Measurements from ENCODE around the gene NF1.

GRCh38 chr17:31415004-31415454 is 320.3 kb downstream of the NF1 start:
- TF ChIP-seq POLR2AphosphoS5 (IDR thresholded peaks at IDR 0.05; ENCODE audit: low read depth, low read length) (no peak), TAF1 (IDR thresholded peaks at IDR 0.05; ENCODE audit: borderline replicate concordance, insufficient read depth, low read length) (no peak), SIN3A (IDR thresholded peaks at IDR 0.05; ENCODE audit: borderline replicate concordance, insufficient read depth, low read length) (no peak)
- TF ChIP-seq, protein P1, sequence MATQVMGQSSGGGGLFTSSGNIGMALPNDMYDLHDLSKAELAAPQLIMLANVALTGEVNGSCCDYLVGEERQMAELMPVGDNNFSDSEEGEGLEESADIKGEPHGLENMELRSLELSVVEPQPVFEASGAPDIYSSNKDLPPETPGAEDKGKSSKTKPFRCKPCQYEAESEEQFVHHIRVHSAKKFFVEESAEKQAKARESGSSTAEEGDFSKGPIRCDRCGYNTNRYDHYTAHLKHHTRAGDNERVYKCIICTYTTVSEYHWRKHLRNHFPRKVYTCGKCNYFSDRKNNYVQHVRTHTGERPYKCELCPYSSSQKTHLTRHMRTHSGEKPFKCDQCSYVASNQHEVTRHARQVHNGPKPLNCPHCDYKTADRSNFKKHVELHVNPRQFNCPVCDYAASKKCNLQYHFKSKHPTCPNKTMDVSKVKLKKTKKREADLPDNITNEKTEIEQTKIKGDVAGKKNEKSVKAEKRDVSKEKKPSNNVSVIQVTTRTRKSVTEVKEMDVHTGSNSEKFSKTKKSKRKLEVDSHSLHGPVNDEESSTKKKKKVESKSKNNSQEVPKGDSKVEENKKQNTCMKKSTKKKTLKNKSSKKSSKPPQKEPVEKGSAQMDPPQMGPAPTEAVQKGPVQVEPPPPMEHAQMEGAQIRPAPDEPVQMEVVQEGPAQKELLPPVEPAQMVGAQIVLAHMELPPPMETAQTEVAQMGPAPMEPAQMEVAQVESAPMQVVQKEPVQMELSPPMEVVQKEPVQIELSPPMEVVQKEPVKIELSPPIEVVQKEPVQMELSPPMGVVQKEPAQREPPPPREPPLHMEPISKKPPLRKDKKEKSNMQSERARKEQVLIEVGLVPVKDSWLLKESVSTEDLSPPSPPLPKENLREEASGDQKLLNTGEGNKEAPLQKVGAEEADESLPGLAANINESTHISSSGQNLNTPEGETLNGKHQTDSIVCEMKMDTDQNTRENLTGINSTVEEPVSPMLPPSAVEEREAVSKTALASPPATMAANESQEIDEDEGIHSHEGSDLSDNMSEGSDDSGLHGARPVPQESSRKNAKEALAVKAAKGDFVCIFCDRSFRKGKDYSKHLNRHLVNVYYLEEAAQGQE (IDR thresholded peaks at IDR 0.05; ENCODE audit: insufficient read depth in 1 of 2, low read depth in 2 of 2, low read length in 2 of 2), result no peak
